T47D (cell line): ENCODE data around the gene PSMD4.
"Not testable (repeated sequence)": the region's sequence is repeated elsewhere in the genome, so short reads cannot be mapped to it uniquely, and the experiment has no call there.

Experiments used
- DNase-seq, 2 experiments: peaks; one replicate each; pipeline versions ENCODE4 v3.0.0 to v3.0.0-alpha.2; 2011 to 2012; ENCODE audit warnings: low read depth in 1 of 2, low spot score in 1 of 2
- JUND ChIP-seq: IDR thresholded peaks from 2 replicates; pipeline ENCODE4 v1.6.1; 2012; ENCODE audit warnings: low read depth
- in situ Hi-C: cut with HindIII; loops from 2 replicates; pipeline ENCODE4 v1.10.0; 2016; ENCODE audit warnings: low sequenced_read_pairs, low pct_unique_long_range_greater_than_20kb

Gene PSMD4

GRCh38 chr1:151254217-151255213 is at the start of gene PSMD4:
Gene PSMD4 (plus strand): TSS chr1:151254734. CDS start chr1:151254783, 49 bp downstream.
- in situ Hi-C loops: no loop called here
- peak; percentile 98 to 99 for DNase-seq
- TF ChIP-seq JUND: no peak

- in situ Hi-C loops, DNase-seq: not testable (repeated sequence)
Observed at GRCh38 chr1:151205381-151205965, 49.1 kb upstream of the PSMD4 start.

- peak in 1 of 2 experiments; percentile 35 for DNase-seq
- no peak for TF ChIP-seq JUND
- in situ Hi-C loops: no loop called here
Observed at GRCh38 chr1:151210830-151211229, 43.7 kb upstream of the PSMD4 start.

- DNase-seq: no peak
- in situ Hi-C loops: no loop called here
Observed at GRCh38 chr1:151211972-151212705, 42.4 kb upstream of the PSMD4 start.

GRCh38 chr1:151213560-151213959 is 41.0 kb upstream of the PSMD4 start:
- DNase-seq: no peak
- no peak for TF ChIP-seq JUND
- in situ Hi-C loops: no loop called here

More at GRCh38 chr1:151211972-151212705, 42.4 kb upstream of the PSMD4 start:
- no peak for TF ChIP-seq JUND

GRCh38 chr1:151221616-151222015 is 32.9 kb upstream of the PSMD4 start:
- TF ChIP-seq JUND: no peak
- no peak for DNase-seq
- in situ Hi-C loops: no loop called here

GRCh38 chr1:151222130-151222529 is 32.4 kb upstream of the PSMD4 start:
- in situ Hi-C loops: no loop called here
- no peak for DNase-seq
- no peak for TF ChIP-seq JUND

GRCh38 chr1:151235235-151235634 is 19.3 kb upstream of the PSMD4 start:
- no peak for TF ChIP-seq JUND
- in situ Hi-C loops: no loop called here
- no peak for DNase-seq

GRCh38 chr1:151237678-151238466 is 16.7 kb upstream of the PSMD4 start:
- in situ Hi-C loops: no loop called here
- DNase-seq: no peak
- TF ChIP-seq JUND: no peak

GRCh38 chr1:151238467-151238739 is 16.1 kb upstream of the PSMD4 start:
- in situ Hi-C loops: no loop called here
- DNase-seq: no peak
- TF ChIP-seq JUND: no peak

- in situ Hi-C loops: no loop called here
- DNase-seq: no peak
- no peak for TF ChIP-seq JUND
Observed at GRCh38 chr1:151242442-151242841, 12.1 kb upstream of the PSMD4 start.

GRCh38 chr1:151243683-151244216 is 10.8 kb upstream of the PSMD4 start:
- no peak for DNase-seq
- no peak for TF ChIP-seq JUND
- in situ Hi-C loops: no loop called here
